HG02642 (cell line): ENCODE data around the gene RNU1-1.
"Not testable (repeated sequence)": the region's sequence is repeated elsewhere in the genome, so short reads cannot be mapped to it uniquely, and the experiment has no call there.

Experiments used
- ATAC-seq: cut with Tn5 transposase; IDR thresholded peaks from one replicate; pipeline ENCODE4 v1.9.1; 2021; ENCODE audit warnings: mild to moderate bottlenecking; ENCODE audit not compliant: unreplicated experiment, poor library complexity

The RNU1-1 gene

GRCh38 chr1:16525769-16526168 is 11.7 kb upstream of the RNU1-1 start:
- not testable (repeated sequence) for ATAC-seq

- ATAC-seq, result not testable (repeated sequence)
Measured at GRCh38 chr1:16521679-16522078, 7.6 kb upstream of the RNU1-1 start.

GRCh38 chr1:16521288-16521583 is 7.2 kb upstream of the RNU1-1 start:
- ATAC-seq, result no peak

GRCh38 chr1:16520435-16521287 is 6.6 kb upstream of the RNU1-1 start:
- not testable (repeated sequence) for ATAC-seq

- ATAC-seq, result not testable (repeated sequence)
Measured at GRCh38 chr1:16519255-16519951, 5.3 kb upstream of the RNU1-1 start.

- ATAC-seq, result not testable (repeated sequence)
Measured at GRCh38 chr1:16518913-16519254, 4.8 kb upstream of the RNU1-1 start.

- not testable (repeated sequence) for ATAC-seq
Measured at GRCh38 chr1:16516694-16517410, 2.8 kb upstream of the RNU1-1 start.

- peak; percentile 86 for ATAC-seq
Measured at GRCh38 chr1:16513412-16514106, 526 bp downstream of the RNU1-1 start.

- not testable (repeated sequence) for ATAC-seq
Measured at GRCh38 chr1:16512624-16513411, 1.3 kb downstream of the RNU1-1 start.

GRCh38 chr1:16511926-16512325 is 2.2 kb downstream of the RNU1-1 start:
- ATAC-seq, result not testable (repeated sequence)

GRCh38 chr1:16508861-16509445 is 5.1 kb downstream of the RNU1-1 start:
- ATAC-seq, result not testable (repeated sequence)

GRCh38 chr1:16506364-16507136 is 7.5 kb downstream of the RNU1-1 start:
- ATAC-seq, result not testable (repeated sequence)

- ATAC-seq, result not testable (repeated sequence)
Measured at GRCh38 chr1:16505870-16506269, 8.2 kb downstream of the RNU1-1 start.

GRCh38 chr1:16503494-16503893 is 10.6 kb downstream of the RNU1-1 start:
- no peak for ATAC-seq

- not testable (repeated sequence) for ATAC-seq
Measured at GRCh38 chr1:16501446-16501845, 12.6 kb downstream of the RNU1-1 start.

- ATAC-seq, result not testable (repeated sequence)
Measured at GRCh38 chr1:16500975-16501374, 13.1 kb downstream of the RNU1-1 start.

- ATAC-seq, result not testable (repeated sequence)
Measured at GRCh38 chr1:16500466-16500865, 13.6 kb downstream of the RNU1-1 start.

- ATAC-seq, result peak; percentile 82
Measured at GRCh38 chr1:16498573-16499413, 15.3 kb downstream of the RNU1-1 start.
